Measurements from ENCODE around the gene KCTD19.

Gene KCTD19

GRCh38 chr16:67283826-67284555 is 42.5 kb downstream of the KCTD19 start:
- DNase-seq (ENCODE audit: low read depth in 2 of 3, low spot score in 1 of 3), result no peak

GRCh38 chr16:67283039-67283825 is 43.3 kb downstream of the KCTD19 start:
- DNase-seq (ENCODE audit: low read depth in 2 of 3, low spot score in 1 of 3), result no peak

GRCh38 chr16:67282447-67282805 is 44.1 kb downstream of the KCTD19 start:
- DNase-seq (ENCODE audit: low read depth in 2 of 3, low spot score in 1 of 3), result no peak

- no peak for DNase-seq (ENCODE audit: low read depth in 2 of 3, low spot score in 1 of 3)
Measured at GRCh38 chr16:67281536-67282446, 44.8 kb downstream of the KCTD19 start.

- DNase-seq (ENCODE audit: low read depth in 2 of 3, low spot score in 1 of 3), result no peak
Measured at GRCh38 chr16:67280090-67281015, 46.2 kb downstream of the KCTD19 start.

GRCh38 chr16:67279296-67280089 is 47.0 kb downstream of the KCTD19 start, which contains the start of gene PLEKHG4:
Gene PLEKHG4 (plus strand): TSS chr16:67279532. CDS start chr16:67280045, 513 bp downstream.
- DNase-seq (ENCODE audit: low read depth in 2 of 3, low spot score in 1 of 3), result peak; percentile 69 to 82 (median 70)

GRCh38 chr16:67278773-67279295 is 47.7 kb downstream of the KCTD19 start:
- DNase-seq (ENCODE audit: low read depth in 2 of 3, low spot score in 1 of 3), result peak; percentile 43 to 45 (median 45)

GRCh38 chr16:67277999-67278772 is 48.4 kb downstream of the KCTD19 start:
- peak in 1 of 3 donors; percentile 16 for DNase-seq (ENCODE audit: low read depth in 2 of 3, low spot score in 1 of 3)

GRCh38 chr16:67277294-67277998 is 49.1 kb downstream of the KCTD19 start:
- peak in 2 of 3 donors; percentile 26 to 45 for DNase-seq (ENCODE audit: low read depth in 2 of 3, low spot score in 1 of 3)

GRCh38 chr16:67275321-67275720 is 51.2 kb downstream of the KCTD19 start:
- no peak for DNase-seq (ENCODE audit: low read depth in 2 of 3, low spot score in 1 of 3)

- DNase-seq (ENCODE audit: low read depth in 2 of 3, low spot score in 1 of 3), result no peak
Measured at GRCh38 chr16:67271446-67271845, 55.1 kb downstream of the KCTD19 start.

- no peak for DNase-seq (ENCODE audit: low read depth in 2 of 3, low spot score in 1 of 3)
Measured at GRCh38 chr16:67270931-67271338, 55.6 kb downstream of the KCTD19 start.

GRCh38 chr16:67269766-67270165 is 56.8 kb downstream of the KCTD19 start:
- no peak for DNase-seq (ENCODE audit: low read depth in 2 of 3, low spot score in 1 of 3)

GRCh38 chr16:67268136-67268579 is 58.4 kb downstream of the KCTD19 start:
- no peak for DNase-seq (ENCODE audit: low read depth in 2 of 3, low spot score in 1 of 3)

- no peak for DNase-seq (ENCODE audit: low read depth in 2 of 3, low spot score in 1 of 3)
Measured at GRCh38 chr16:67265834-67266233, 60.7 kb downstream of the KCTD19 start.

- no peak for DNase-seq (ENCODE audit: low read depth in 2 of 3, low spot score in 1 of 3)
Measured at GRCh38 chr16:67264866-67265265, 61.7 kb downstream of the KCTD19 start.

- no peak for DNase-seq (ENCODE audit: low read depth in 2 of 3, low spot score in 1 of 3)
Measured at GRCh38 chr16:67264277-67264676, 62.3 kb downstream of the KCTD19 start.

GRCh38 chr16:67263201-67263600 is 63.3 kb downstream of the KCTD19 start:
- DNase-seq (ENCODE audit: low read depth in 2 of 3, low spot score in 1 of 3), result no peak
